ENCODE data around the gene ODF4. TPM values are rescaled to one million over a fixed set of nuclear protein-coding genes. Genes with fewer than 3 reads are reported as not detected.

ODF4 gene
- total and polyA plus RNA-seq, 2 of the 13 experiments (the other 11 are each of a cell fraction or from before 2014, with no cell fraction given), result not detected

- TF ChIP-seq CSRNP1 (CRISPR knock-in tag; IDR thresholded peaks at IDR 0.05), result peak; percentile 37; the same call in 1 of the 2 replicates
- no peak; the same call in 1 of the 2 replicates for TF ChIP-seq ZMYM2 (CRISPR knock-in tag; IDR thresholded peaks at IDR 0.05)
- TF ChIP-seq TFDP1 (CRISPR knock-in tag; IDR thresholded peaks at IDR 0.05; ENCODE audit: borderline replicate concordance), result peak; percentile 67
- TF ChIP-seq MXD4 (CRISPR knock-in tag; IDR thresholded peaks at IDR 0.05), result peak; percentile 16; the same call in 1 of the 2 replicates
- TF ChIP-seq ZFAT (CRISPR knock-in tag; conservative IDR thresholded peaks at IDR 0.05), result no peak
- TF ChIP-seq MZF1 (CRISPR knock-in tag; IDR thresholded peaks at IDR 0.05; ENCODE audit: borderline replicate concordance), result no peak
- TF ChIP-seq ZNF451 (CRISPR knock-in tag; IDR thresholded peaks at IDR 0.05), result peak; percentile 68; the same call in 1 of the 2 replicates
- TF ChIP-seq ZNF547 (CRISPR knock-in tag; IDR thresholded peaks at IDR 0.05), result no peak
- TF ChIP-seq NKX3-1 (CRISPR knock-in tag; IDR thresholded peaks at IDR 0.05), result no peak
- TF ChIP-seq HNF4G (IDR thresholded peaks at IDR 0.05; ENCODE audit: borderline replicate concordance, low read depth, low read length), result no peak
- TF ChIP-seq HNF4G (CRISPR knock-in tag; IDR thresholded peaks at IDR 0.05; ENCODE audit: borderline replicate concordance, low read depth), result no peak
- peak; percentile 77 for TF ChIP-seq ATF1 (CRISPR knock-in tag; IDR thresholded peaks at IDR 0.05)
- no peak for TF ChIP-seq HNRNPK (IDR thresholded peaks at IDR 0.05; ENCODE audit: low read depth, low read length, poor library complexity, severe bottlenecking)
- TF ChIP-seq ARID2 (CRISPR knock-in tag; IDR thresholded peaks at IDR 0.05; ENCODE audit: borderline replicate concordance), result no peak
- no peak for TF ChIP-seq ETV6 (CRISPR knock-in tag; conservative IDR thresholded peaks at IDR 0.05)
- TF ChIP-seq RXRB (CRISPR knock-in tag; IDR thresholded peaks at IDR 0.05; ENCODE audit: borderline replicate concordance), result peak; percentile 71; the same call in 1 of the 2 replicates
- no peak for TF ChIP-seq SNAPC4 (CRISPR knock-in tag; IDR thresholded peaks at IDR 0.05)
- no peak; the same call in 1 of the 2 replicates for TF ChIP-seq SMYD3 (CRISPR knock-in tag; IDR thresholded peaks at IDR 0.05)
- TF ChIP-seq FOXO4 (CRISPR knock-in tag; conservative IDR thresholded peaks at IDR 0.05), result 0 out of 2 replicates have a peak, but pooled peaks have one; percentile 89
- TF ChIP-seq ZNF296 (CRISPR knock-in tag; conservative IDR thresholded peaks at IDR 0.05), result no peak
- TF ChIP-seq ZNF878 (CRISPR knock-in tag; IDR thresholded peaks at IDR 0.05), result 0 out of 2 replicates have a peak, but pooled peaks have one; percentile 75
Observed at GRCh38 chr17:8383143-8383822, 43.6 kb downstream of the ODF4 start, which contains the start of gene RPL26 (continued).
